ENCODE measurements around the gene CTSL.

DNA sequence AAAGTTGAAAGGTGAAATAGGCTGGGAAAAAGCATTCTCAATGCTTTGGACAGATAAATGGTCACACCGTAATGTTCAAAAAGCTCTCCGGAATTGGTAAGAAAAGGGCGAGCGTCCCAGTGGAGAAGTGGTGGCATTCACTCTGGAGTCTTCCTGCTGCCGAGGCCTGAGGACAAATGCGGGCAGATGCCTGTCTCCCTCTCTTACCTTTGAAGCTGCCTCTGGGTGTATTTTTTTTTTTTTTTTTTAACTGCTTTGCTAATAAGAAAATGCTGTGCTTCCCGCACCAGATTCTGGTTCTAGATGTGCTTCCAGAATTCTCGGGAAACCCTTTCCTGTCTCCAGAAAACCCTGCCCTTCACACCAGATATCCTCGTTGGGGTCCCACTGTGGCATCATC, 24.4 kb upstream of the CTSL start:
- TF ChIP-seq, protein P1, sequence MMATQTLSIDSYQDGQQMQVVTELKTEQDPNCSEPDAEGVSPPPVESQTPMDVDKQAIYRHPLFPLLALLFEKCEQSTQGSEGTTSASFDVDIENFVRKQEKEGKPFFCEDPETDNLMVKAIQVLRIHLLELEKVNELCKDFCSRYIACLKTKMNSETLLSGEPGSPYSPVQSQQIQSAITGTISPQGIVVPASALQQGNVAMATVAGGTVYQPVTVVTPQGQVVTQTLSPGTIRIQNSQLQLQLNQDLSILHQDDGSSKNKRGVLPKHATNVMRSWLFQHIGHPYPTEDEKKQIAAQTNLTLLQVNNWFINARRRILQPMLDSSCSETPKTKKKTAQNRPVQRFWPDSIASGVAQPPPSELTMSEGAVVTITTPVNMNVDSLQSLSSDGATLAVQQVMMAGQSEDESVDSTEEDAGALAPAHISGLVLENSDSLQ (IDR thresholded peaks at IDR 0.05): no peak
- no peak for TF ChIP-seq BHLHE40 (IDR thresholded peaks at IDR 0.05; ENCODE audit: borderline replicate concordance)
- no peak for TF ChIP-seq TARDBP (IDR thresholded peaks at IDR 0.05)
- no peak for TF ChIP-seq FOXA1 (IDR thresholded peaks at IDR 0.05)
- TF ChIP-seq SP1 (IDR thresholded peaks at IDR 0.05): no peak
- no peak for TF ChIP-seq NFRKB (IDR thresholded peaks at IDR 0.05)
- TF ChIP-seq CTBP1 (IDR thresholded peaks at IDR 0.05; ENCODE audit: borderline replicate concordance): no peak
